Psoas muscle (tissue), 8 donors: ENCODE data around the gene PHPT1. TPM values are rescaled to one million over a fixed set of nuclear protein-coding genes. Genes with fewer than 3 reads are reported as not detected.
"Not testable (repeated sequence)": the region's sequence is repeated elsewhere in the genome, so short reads cannot be mapped to it uniquely, and the experiment has no call there.

Experiments
- ATAC-seq, 4 donors: fragments of 200-7000 bp; cut with Tn5 transposase; one replicate each; pipeline ENCODE4 v1.9.1; 2020; ENCODE audit warnings: moderate library complexity in 3 of 4, mild to moderate bottlenecking in 2 of 4
- DNase-seq, 2 donors: peaks; one replicate each; pipeline ENCODE4 v3.0.0-alpha.2; 2020
- H3K27ac ChIP-seq: fragments of 200-600 bp; one replicate; pipeline ENCODE4 v1.8.0; 2022
- H3K27me3 ChIP-seq, 3 donors: fragments of 200-600 bp in 1 of 3; one replicate each; pipeline versions ENCODE4 v1.6.1 to v1.8.0; 2013 to 2022; ENCODE audit warnings: low read length in 2 of 3, mild to moderate bottlenecking in 2 of 3, moderate library complexity in 1 of 3; ENCODE audit not compliant: insufficient read depth in 3 of 3
- H3K36me3 ChIP-seq, 2 donors: fragments of 200-600 bp in 1 of 2; one replicate each; pipeline versions ENCODE4 v1.6.1 to v1.8.0; 2013 to 2022; ENCODE audit warnings: low read depth in 1 of 2, mild to moderate bottlenecking in 1 of 2, moderate library complexity in 1 of 2; ENCODE audit not compliant: insufficient read depth in 1 of 2
- H3K4me1 ChIP-seq: fragments of 200-600 bp; one replicate; pipeline ENCODE4 v1.8.0; 2022
- H3K4me3 ChIP-seq: fragments of 200-600 bp; one replicate; pipeline ENCODE4 v1.8.0; 2022; ENCODE audit warnings: mild to moderate bottlenecking
- H3K9me3 ChIP-seq: fragments of 200-600 bp; one replicate; pipeline ENCODE4 v1.8.0; 2022
- CTCF ChIP-seq: fragments of 200-600 bp; IDR thresholded peaks from one replicate; pipeline ENCODE4 v1.8.0; 2022; ENCODE audit warnings: antibody characterized with exemption
- WGBS, 3 donors: extraction: QIAGEN DNeasy Blood & Tissue Kit; methylation state at CpG; one replicate each; pipeline versions ENCODE4 v1.1.6 to v1.1.7; 2013; 5-methylcytosine and 5-hydroxymethylcytosine counted together
- intact Hi-C, 2 donors: fragments of 100-400 bp; cut with DNase I; formaldehyde crosslinking; loops; one replicate each; pipeline versions ENCODE4 v1.11.0 to v1.14.2; 2022
- polyA plus RNA-seq, 3 donors: library from polyadenylated mRNA; stranded (reverse); fragments of 200-250 nt; gene quantifications; one replicate each; pipeline ENCODE4 v1.2.3, GENCODE V29; 2013
- total RNA-seq, 4 donors: library from RNA; stranded (reverse); fragmentation: NEBNext Ultra II Directional in 2 of 4; extraction: Animal tissue kit (Norgen Biotek cat#: 25700) in 2 of 4; gene quantifications; one replicate each; pipeline versions ENCODE4 v1.2.1 to v1.2.4, GENCODE V29; 2021 to 2023
- donor health status: healthy with polysubstance abuse.
- donor health status: DM: no; HTN: no; CAD: no; lungs with moderate emphysema.
- donor health status: Bipolar disorder and iron deficiency.
- donor health status: healthy.
- donor health status: DM: yes; HTN: yes; CAD: no.
- donor health status: DM: no; HTN: no; CAD: no.
- donor health status: DM: no; HTN: no; CAD: no.
- donor health status: DM: yes; HTN: yes; CAD: no.

The PHPT1 gene
- total and polyA plus RNA-seq, 7 donors, result 154 to 295 (median 228) TPM

GRCh38 chr9:136840877-136841645 is 8.1 kb upstream of the PHPT1 start:
- DNase-seq (peak in 1 of 2 donors; percentile 72), ATAC-seq (peak; percentile 26 to 49 (median 40))
- H3K4me1 ChIP-seq, result peaks cover 13% of the 10 kb centered on the region
- no peaks in the 10 kb centered on the region for H3K9me3 ChIP-seq
- peaks cover 0 to 33% of the 10 kb centered on the region in 2 donors for H3K36me3 ChIP-seq
- H3K4me3 ChIP-seq, result no peak overlapping the region
- TF ChIP-seq CTCF, result no peak
- WGBS, 3 donors, result 41 to 62% (median 44%) methylated on average over 23 to 28 of the region's 28 CpGs
- peak overlapping the region; percentile 38 for H3K27ac ChIP-seq
- H3K27me3 ChIP-seq, result peaks cover 0 to 14% (median 2%) of the 10 kb centered on the region in 3 donors
- intact Hi-C loops, result loop anchor here in 1 of 2 donors (10.0 kb wide), 1 partner anchor 184 kb away; the partner anchor contains the start of gene ABCA2

- peak in 3 of 4 donors; percentile 3 to 4 (median 3) for ATAC-seq
- H3K4me1 ChIP-seq, result peaks cover 13% of the 10 kb centered on the region
These were observed 7.4 kb upstream of the PHPT1 start for GRCh38 chr9:136841646-136842379.

GRCh38 chr9:136842380-136842948 is 6.7 kb upstream of the PHPT1 start, which contains the start of gene AJM1:
Gene AJM1, plus strand, starts transcription at chr9:136842478. Its CDS starts 1,937 bp downstream, at chr9:136844415.
- Histone ChIP-seq H3K4me1 (peaks cover 13% of the 10 kb centered on the region), H3K4me3 (peak within 1 kb of the TSS; percentile 63), H3K27ac (peak within 1 kb of the TSS; percentile 43), H3K36me3 (peaks cover 0 to 26% of the 10 kb centered on the region in 2 donors), H3K27me3 (peaks cover 0 to 24% (median 8%) of the 10 kb centered on the region in 3 donors)
- ATAC-seq (peak; percentile 77 to 90 (median 81)), DNase-seq (peak; percentile 81 to 87)
- intact Hi-C loops, result loop anchor here in 1 of 2 donors (10.0 kb wide), 1 partner anchor 182 kb away; the partner anchor contains the start of gene ABCA2
- TF ChIP-seq CTCF, result peak; percentile 84
- not testable (repeated sequence) for H3K9me3 ChIP-seq
- 0 to 4% (median 1%) methylated on average over 20 to 24 of the region's 27 CpGs for WGBS, 3 donors

More at GRCh38 chr9:136841646-136842379, 7.4 kb upstream of the PHPT1 start:
- peak overlapping the region; percentile 63 for H3K4me3 ChIP-seq
- H3K27me3 ChIP-seq, result peaks cover 0 to 19% (median 8%) of the 10 kb centered on the region in 3 donors
- DNase-seq, result peak in 1 of 2 donors; percentile 58
- H3K36me3 ChIP-seq, result peaks cover 0 to 26% of the 10 kb centered on the region in 2 donors
- not testable (repeated sequence) for H3K9me3 ChIP-seq
- peak overlapping the region; percentile 43 for H3K27ac ChIP-seq
- WGBS, 3 donors, result 26 to 37% (median 28%) methylated on average over 13 to 16 of the region's 16 CpGs
- intact Hi-C loops, result loop anchor here in 1 of 2 donors (10.0 kb wide), 1 partner anchor 183 kb away; the partner anchor contains the start of gene ABCA2

GRCh38 chr9:136843159-136843800 is 5.9 kb upstream of the PHPT1 start:
- not testable (repeated sequence) for H3K27ac ChIP-seq, DNase-seq, H3K9me3 ChIP-seq
- intact Hi-C loops, result loop anchor here in 1 of 2 donors (10.0 kb wide), 1 partner anchor 182 kb away; the partner anchor contains the start of gene ABCA2
- WGBS, 3 donors, result 12 to 21% (median 14%) methylated on average over 16 to 21 of the region's 21 CpGs
- Histone ChIP-seq H3K4me1 (peaks cover 13% of the 10 kb centered on the region), H3K27me3 (peaks cover 0 to 24% (median 8%) of the 10 kb centered on the region in 3 donors), H3K4me3 (peak overlapping the region; percentile 63), H3K36me3 (peaks cover 0 to 21% of the 10 kb centered on the region in 2 donors)
- peak in 3 of 4 donors; percentile 23 to 35 (median 23) for ATAC-seq
